ENCODE measurements around the gene GLMN.

DNA sequence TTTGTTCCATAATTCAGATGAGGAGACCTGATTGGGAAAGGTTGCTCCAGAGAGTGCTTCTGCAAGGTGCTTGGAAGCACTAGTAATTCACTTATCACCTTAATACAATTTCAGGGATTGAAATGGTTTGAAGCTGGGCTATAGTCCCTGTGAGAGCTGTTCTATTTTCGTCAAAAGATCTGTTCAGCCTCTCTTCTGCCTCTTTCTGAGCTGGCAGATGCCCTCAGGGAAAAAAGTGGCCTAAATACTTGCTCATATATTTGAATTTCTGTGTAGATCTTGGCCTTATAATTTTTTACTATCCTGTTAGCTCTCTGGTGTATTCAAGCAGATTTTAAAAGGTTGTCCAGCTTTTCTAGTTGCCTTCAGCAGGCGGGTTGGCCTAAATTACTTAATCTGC is 58.8 kb downstream of the GLMN start:
- TF ChIP-seq, protein P1, sequence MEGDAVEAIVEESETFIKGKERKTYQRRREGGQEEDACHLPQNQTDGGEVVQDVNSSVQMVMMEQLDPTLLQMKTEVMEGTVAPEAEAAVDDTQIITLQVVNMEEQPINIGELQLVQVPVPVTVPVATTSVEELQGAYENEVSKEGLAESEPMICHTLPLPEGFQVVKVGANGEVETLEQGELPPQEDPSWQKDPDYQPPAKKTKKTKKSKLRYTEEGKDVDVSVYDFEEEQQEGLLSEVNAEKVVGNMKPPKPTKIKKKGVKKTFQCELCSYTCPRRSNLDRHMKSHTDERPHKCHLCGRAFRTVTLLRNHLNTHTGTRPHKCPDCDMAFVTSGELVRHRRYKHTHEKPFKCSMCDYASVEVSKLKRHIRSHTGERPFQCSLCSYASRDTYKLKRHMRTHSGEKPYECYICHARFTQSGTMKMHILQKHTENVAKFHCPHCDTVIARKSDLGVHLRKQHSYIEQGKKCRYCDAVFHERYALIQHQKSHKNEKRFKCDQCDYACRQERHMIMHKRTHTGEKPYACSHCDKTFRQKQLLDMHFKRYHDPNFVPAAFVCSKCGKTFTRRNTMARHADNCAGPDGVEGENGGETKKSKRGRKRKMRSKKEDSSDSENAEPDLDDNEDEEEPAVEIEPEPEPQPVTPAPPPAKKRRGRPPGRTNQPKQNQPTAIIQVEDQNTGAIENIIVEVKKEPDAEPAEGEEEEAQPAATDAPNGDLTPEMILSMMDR (optimal IDR thresholded peaks at IDR 0.05 in 1 of 3, IDR thresholded peaks at IDR 0.05 in 1 of 3, conservative IDR thresholded peaks at IDR 0.05 in 1 of 3; ENCODE audit: extremely low read depth in 1 of 3, insufficient read depth in 2 of 3, low read length in 3 of 3), result no peak
- no peak for TF ChIP-seq EZH2 (IDR thresholded peaks at IDR 0.05; ENCODE audit: low read length)
